HEK293 (cell line): ENCODE data around the gene PLCH2.

Experiments
- CTCF ChIA-PET: fragments of 350-600 bp; formaldehyde crosslinking; extraction: SDS; loops from one replicate; lab custom pipeline; 2021; ENCODE audit warnings: antibody characterized with exemption; lab: Yijun Ruan, JAX
- POLR2A ChIA-PET: fragments of 300-600 bp; formaldehyde crosslinking; extraction: SDS; loops from one replicate; lab custom pipeline; 2020; ENCODE audit warnings: antibody characterized with exemption, inconsistent platforms; lab: Yijun Ruan, JAX
- H3K27ac ChIP-seq: fragments of 200-500 bp; sonication (Bioruptor generic); 2 replicates; pipeline ENCODE4 v1.5.1; 2014; ENCODE audit warnings: low read depth, low read length, control low read depth, inconsistent platforms; ENCODE audit errors: extremely low read depth
- H3K36me3 ChIP-seq, 2 experiments: fragments of 200-500 bp in 1 of 2; sonication (Bioruptor generic) in 1 of 2; 1 replicate in 1 of 2; 2 replicates in 1 of 2; pipeline ENCODE4 v1.5.1; 2014 to 2017; ENCODE audit warnings: inconsistent platforms in 2 of 2, low read length in 2 of 2; ENCODE audit not compliant: control insufficient read depth in 2 of 2, insufficient read depth in 1 of 2
- H3K4me1 ChIP-seq: fragments of 200-500 bp; sonication (Bioruptor generic); 2 replicates; pipeline ENCODE4 v1.5.1; 2014; ENCODE audit warnings: mild to moderate bottlenecking, low read length, inconsistent platforms; ENCODE audit not compliant: control insufficient read depth, insufficient read depth
- H3K4me3 ChIP-seq: 2 replicates; pipeline ENCODE4 v1.5.1; 2011; ENCODE audit warnings: low read depth, mild to moderate bottlenecking, control low read depth, low read length, moderate library complexity
- H3K9me3 ChIP-seq: fragments of 200-500 bp; sonication (Bioruptor generic); 2 replicates; pipeline ENCODE4 v1.5.1; 2014; ENCODE audit warnings: low read depth, low read length, inconsistent platforms; ENCODE audit not compliant: control insufficient read depth, insufficient read depth
- CTCF ChIP-seq: fragments of 450-650 bp; formaldehyde crosslinking; IDR thresholded peaks from 2 replicates; pipeline ENCODE4 v1.5.1; 2016; ENCODE audit warnings: missing biosample characterization, missing genetic modification characterization
- GLIS1 ChIP-seq: fragments of 450-650 bp; formaldehyde crosslinking; IDR thresholded peaks from 2 replicates; pipeline ENCODE4 v1.5.1; 2016; ENCODE audit warnings: missing biosample characterization, missing genetic modification characterization
- GLIS2 ChIP-seq: fragments of 450-650 bp; formaldehyde crosslinking; IDR thresholded peaks from 2 replicates; pipeline ENCODE4 v1.5.1; 2016; ENCODE audit warnings: missing biosample characterization, missing genetic modification characterization
- ZIC2 ChIP-seq: fragments of 450-650 bp; formaldehyde crosslinking; IDR thresholded peaks from 2 replicates; pipeline ENCODE4 v1.5.1; 2016; ENCODE audit warnings: missing biosample characterization, missing genetic modification characterization
- ZNF175 ChIP-seq: fragments of 450-650 bp; formaldehyde crosslinking; IDR thresholded peaks from 2 replicates; pipeline ENCODE4 v1.5.1; 2016; ENCODE audit warnings: missing biosample characterization, missing genetic modification characterization
- ZNF280D ChIP-seq: fragments of 450-650 bp; formaldehyde crosslinking; IDR thresholded peaks from 2 replicates; pipeline ENCODE4 v1.5.1; 2016; ENCODE audit warnings: missing biosample characterization, missing genetic modification characterization
- ZNF610 ChIP-seq: fragments of 450-650 bp; formaldehyde crosslinking; IDR thresholded peaks from 2 replicates; pipeline ENCODE4 v1.5.1; 2016; ENCODE audit warnings: missing biosample characterization, missing genetic modification characterization, borderline replicate concordance

The PLCH2 gene

GRCh38 chr1:2553871-2554620, 78.0 kb downstream of the PLCH2 start:
- no peaks in the 10 kb centered on the region for H3K4me1 ChIP-seq
- H3K4me3 ChIP-seq, result no peak overlapping the region
- POLR2A ChIA-PET, result no interaction called here
- H3K36me3 ChIP-seq, result no peaks in the 10 kb centered on the region
- no peak overlapping the region for H3K27ac ChIP-seq
- TF ChIP-seq GLIS1 (tag by site-specific recombination) (peak; percentile 41), ZNF610 (no peak)
- CTCF ChIA-PET, result interaction anchor here (0.7 kb wide), 2 partner anchors 65 to 241 kb away, joined by 3 read pairs; no protein-coding TSS in a partner anchor
- H3K9me3 ChIP-seq, result no peaks in the 10 kb centered on the region

- no peak for TF ChIP-seq ZNF280D
- peak; percentile 37; the same call in 1 of the 2 replicates for TF ChIP-seq ZIC2 (tag by site-specific recombination)
- TF ChIP-seq GLIS1 (tag by site-specific recombination), result peak; percentile 88
- TF ChIP-seq GLIS2, result peak; percentile 46
- peak; percentile 92 for TF ChIP-seq CTCF (tag by site-specific recombination)
- no peak for TF ChIP-seq ZNF175 (tag by site-specific recombination)
These were observed 78.7 kb downstream of the PLCH2 start for GRCh38 chr1:2554621-2555387.

More at GRCh38 chr1:2554621-2555387, 78.7 kb downstream of the PLCH2 start:
- Histone ChIP-seq H3K4me3 (no peak overlapping the region), H3K36me3 (no peaks in the 10 kb centered on the region), H3K4me1 (no peaks in the 10 kb centered on the region), H3K27ac (no peak overlapping the region), H3K9me3 (no peaks in the 10 kb centered on the region)
- ChIA-PET POLR2A (no interaction called here), CTCF (interaction anchor here (0.7 kb wide), 2 partner anchors 65 to 242 kb away, joined by 3 read pairs; no protein-coding TSS in a partner anchor)
